ENCODE data around the gene PRDM16.

DNA sequence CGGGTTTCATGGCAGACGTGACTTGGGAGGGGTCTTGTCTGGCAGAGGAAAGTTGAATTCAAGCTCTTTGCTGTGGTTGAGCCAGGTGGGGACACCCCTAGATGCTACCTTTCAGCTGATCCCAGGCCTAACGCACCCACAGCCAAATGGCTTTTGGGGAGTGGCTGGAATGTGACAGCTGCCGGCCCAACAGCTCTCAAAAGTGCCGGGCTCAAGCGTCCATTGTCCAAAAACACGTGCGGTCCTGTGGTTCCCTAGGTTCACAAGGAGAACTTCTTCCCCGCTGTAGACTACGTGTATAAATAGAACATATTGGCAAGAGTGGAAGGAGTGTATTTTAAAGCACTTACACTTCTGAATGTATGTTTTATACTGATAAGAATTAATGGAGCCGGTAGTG, 298.4 kb downstream of the PRDM16 start:
- TF ChIP-seq ZNF274 (IDR thresholded peaks at IDR 0.05; ENCODE audit: low read depth, low read length) = no peak
- no peak for TF ChIP-seq YY1 (IDR thresholded peaks at IDR 0.05; ENCODE audit: insufficient read depth, insufficient read length)
- TF ChIP-seq SUZ12 (IDR thresholded peaks at IDR 0.05; ENCODE audit: extremely low read depth, insufficient read depth, insufficient read length) = no peak
